A673 (cell line): ENCODE measurements around the gene NHEJ1. TPM values are rescaled to one million over a fixed set of nuclear protein-coding genes. Genes with fewer than 3 reads are reported as not detected.

ENCODE experiments used
- BruUV-seq: library from RNA; stranded (reverse); fragments of 400-500 nt; replicated peaks from 2 replicates; lab custom pipeline; 2021; lab: Mats Ljungman, UMichigan
- CTCF ChIA-PET: fragments of 300-600 bp; sonication (Branson Sonifier 250); formaldehyde crosslinking; loops from one replicate; lab custom pipeline; 2022; ENCODE audit warnings: antibody characterized with exemption; lab: Charles Lee
- POLR2A ChIA-PET: fragments of 300-600 bp; sonication (Branson Sonifier 250); formaldehyde crosslinking; loops from one replicate; lab custom pipeline; 2022; ENCODE audit warnings: antibody characterized with exemption; ENCODE audit not compliant: low non-redundant PET; lab: Charles Lee
- DNase-seq: peaks from one replicate; pipeline ENCODE4 v3.0.0-alpha.2; 2015; ENCODE audit warnings: low spot score
- H3K27ac ChIP-seq: fragments of 200-600 bp; sonication (generic); 2 replicates; pipeline ENCODE4 v1.5.1; 2016; ENCODE audit warnings: mixed run types, low read depth, mild to moderate bottlenecking, mixed read lengths, antibody characterized with exemption, low read length; ENCODE audit not compliant: poor library complexity, severe bottlenecking
- H3K27me3 ChIP-seq: fragments of 200-600 bp; sonication (generic); replicated peaks from 2 replicates; pipeline ENCODE4 v1.6.1; 2017; ENCODE audit warnings: mixed run types, low read depth, mild to moderate bottlenecking, mixed read lengths, antibody characterized with exemption, low read length; ENCODE audit not compliant: insufficient read depth, poor library complexity
- H3K36me3 ChIP-seq: fragments of 200-600 bp; sonication (generic); 2 replicates; pipeline ENCODE4 v1.6.1; 2016; ENCODE audit warnings: mixed run types, mild to moderate bottlenecking, mixed read lengths, antibody characterized with exemption, low read length; ENCODE audit not compliant: insufficient read depth, poor library complexity, severe bottlenecking
- H3K4me1 ChIP-seq: fragments of 200-600 bp; sonication (generic); 2 replicates; pipeline ENCODE4 v1.6.1; 2017; ENCODE audit warnings: mixed run types, mild to moderate bottlenecking, mixed read lengths, antibody characterized with exemption, low read length; ENCODE audit not compliant: insufficient read depth, poor library complexity, severe bottlenecking
- H3K4me3 ChIP-seq: fragments of 200-600 bp; sonication (generic); 2 replicates; pipeline ENCODE4 v1.5.1; 2016; ENCODE audit warnings: low read depth, mixed run types, mild to moderate bottlenecking, mixed read lengths, low read length; ENCODE audit not compliant: poor library complexity, severe bottlenecking
- H3K9me3 ChIP-seq: fragments of 200-600 bp; sonication (generic); 2 replicates; pipeline ENCODE4 v1.6.1; 2016; ENCODE audit warnings: mixed run types, low read depth, mild to moderate bottlenecking, mixed read lengths, antibody characterized with exemption, low read length; ENCODE audit not compliant: poor library complexity, severe bottlenecking
- CTCF ChIP-seq: fragments of 300-800, 200-600 bp; sonication (generic); conservative IDR thresholded peaks from 2 replicates; pipeline ENCODE4 v1.5.1; 2017; ENCODE audit warnings: low read depth, mild to moderate bottlenecking, antibody characterized with exemption, low read length, moderate library complexity, mixed read lengths
- EZH2 ChIP-seq: fragments of 200-600 bp; sonication (generic); IDR thresholded peaks from 2 replicates; pipeline ENCODE4 v1.6.1; 2017; ENCODE audit warnings: borderline replicate concordance, low read depth, mild to moderate bottlenecking, mixed read lengths, antibody characterized with exemption, low read length; ENCODE audit not compliant: poor library complexity, severe bottlenecking
- intact Hi-C: fragments of 100-400 bp; cut with micrococcal nuclease; formaldehyde crosslinking; loops from one replicate; pipeline ENCODE4 v1.10.0; 2022; ENCODE audit not compliant: unreplicated experiment
- microRNA-seq: library from miRNA; unstranded; fragments of <30 nt; microRNA quantifications from one replicate; pipeline ENCODE4 v1.2.0, GENCODE V29; 2021
- total RNA-seq: library from RNA; stranded (reverse); gene quantifications from 2 replicates; pipeline ENCODE4 v1.2.3, GENCODE V29; 2021

NHEJ1 gene
- total RNA-seq, 1 experiment from 2014 or later: 18.0 TPM

GRCh38 chr2:219026946-219027345 is 133.7 kb downstream of the NHEJ1 start:
- H3K36me3 ChIP-seq: no peaks in the 10 kb centered on the region
- CTCF ChIA-PET: interaction anchor here (0.9 to 1.1 kb wide), 2 partner anchors 31 to 128 kb away, joined by 3 read pairs; no protein-coding TSS in a partner anchor
- H3K27ac ChIP-seq: no peak overlapping the region
- H3K4me1 ChIP-seq: no peaks in the 10 kb centered on the region
- no peaks in the 10 kb centered on the region for H3K27me3 ChIP-seq
- BruUV-seq: no TSS peak
- POLR2A ChIA-PET: interaction anchor here (0.5 kb wide), 1 partner anchor 42 kb away, joined by 10 read pairs; the partner anchor contains the start of gene FEV
- TF ChIP-seq CTCF (no peak), EZH2 (no peak)
- no peaks in the 10 kb centered on the region for H3K9me3 ChIP-seq
- no peak for DNase-seq
- intact Hi-C loops: no loop called here
- no peak overlapping the region for H3K4me3 ChIP-seq

DNA sequence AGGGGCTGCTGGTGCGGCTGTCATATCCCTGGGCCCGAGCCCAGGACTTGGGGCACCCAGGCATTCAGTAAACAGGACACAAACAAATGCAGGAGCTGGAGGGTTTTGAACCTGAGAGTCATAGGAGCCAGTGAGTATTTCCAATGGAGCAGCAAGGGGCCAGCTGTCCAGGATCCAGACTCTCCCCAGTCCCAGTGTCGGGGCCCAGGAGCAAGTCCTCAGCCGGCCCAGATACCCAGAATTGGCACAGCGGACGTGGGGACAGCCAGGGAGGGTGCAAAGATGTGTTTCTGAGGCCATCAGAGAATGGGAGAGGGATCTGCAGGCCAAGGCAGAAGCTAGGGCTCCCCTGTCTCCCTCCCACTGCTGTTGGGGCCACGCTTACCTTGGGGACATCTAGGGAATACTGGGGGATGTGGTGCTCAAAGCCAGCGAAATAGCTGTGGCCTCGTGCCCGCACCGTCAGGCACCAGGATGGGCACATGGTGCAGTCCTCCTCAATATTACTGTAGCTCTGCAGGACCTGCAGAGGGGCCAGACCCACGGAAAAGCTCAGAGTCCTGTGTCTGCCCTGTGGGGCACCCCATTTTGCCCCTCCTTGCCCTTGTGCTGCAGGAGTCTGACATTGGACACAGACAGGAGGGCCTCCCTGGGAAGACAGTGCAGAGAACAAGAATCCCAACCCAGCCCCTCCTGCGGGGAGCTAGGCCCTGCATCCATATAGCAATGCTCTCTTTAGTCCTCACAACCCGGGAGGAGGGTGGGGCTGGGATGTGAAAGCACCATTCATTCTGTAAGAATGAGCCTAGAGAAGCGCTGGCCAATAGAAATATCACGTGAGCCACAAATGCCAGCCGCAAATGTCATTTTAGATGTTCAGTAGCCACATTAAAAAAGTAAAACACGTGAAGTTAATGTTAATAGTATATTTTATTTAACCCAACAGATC is 134.7 kb downstream of the NHEJ1 start:
- no TSS peak for BruUV-seq
- Histone ChIP-seq H3K4me1 (no peaks in the 10 kb centered on the region), H3K36me3 (no peaks in the 10 kb centered on the region), H3K27ac (no peak overlapping the region), H3K4me3 (no peak overlapping the region), H3K27me3 (no peaks in the 10 kb centered on the region), H3K9me3 (no peaks in the 10 kb centered on the region)
- intact Hi-C loops: no loop called here
- TF ChIP-seq EZH2 (no peak), CTCF (no peak)
- CTCF ChIA-PET: no interaction called here
- DNase-seq: no peak
- POLR2A ChIA-PET: no interaction called here

Small RNA genes lying within 50 kb of the gene (microRNA-seq; reads per million reads assigned to microRNA genes)
- gene MIR3131: 4.3 reads per million, percentile 13 among the genes with 10 or more reads in this experiment

Other genes starting within 250 kb of the NHEJ1 start
- gene CDK5R2, start 201.1 kb downstream of the NHEJ1 start, total RNA-seq: 0.37 and 0.44 TPM in 2 replicates
- gene FEV, start 175.6 kb downstream of the NHEJ1 start, total RNA-seq: 8.0 and 12.6 TPM in 2 replicates
- gene CRYBA2, start 167.4 kb downstream of the NHEJ1 start, total RNA-seq: 1.1 and 1.3 TPM in 2 replicates
- gene CFAP65, start 119.3 kb downstream of the NHEJ1 start, total RNA-seq: 0.13 and 0.83 TPM in 2 replicates
- gene IHH, start 99.9 kb downstream of the NHEJ1 start, total RNA-seq: 0.15 TPM in 2 replicates
- gene SLC23A3, start 9.2 kb upstream of the NHEJ1 start, total RNA-seq: 1.9 and 2.2 TPM in 2 replicates
- 38.0 and 40.3 TPM in 2 replicates for gene CNPPD1, start 16.1 kb upstream of the NHEJ1 start, total RNA-seq
- 53.1 and 59.0 TPM in 2 replicates for gene RETREG2, start 17.5 kb upstream of the NHEJ1 start, total RNA-seq
- 20.0 and 23.7 TPM in 2 replicates for gene ZFAND2B, start 46.0 kb upstream of the NHEJ1 start, total RNA-seq
- gene ABCB6, start 58.1 kb upstream of the NHEJ1 start, total RNA-seq: 87.7 and 101 TPM in 2 replicates
- gene ATG9A, start 68.8 kb upstream of the NHEJ1 start, total RNA-seq: 50.0 and 55.6 TPM in 2 replicates
- gene ANKZF1, start 69.0 kb upstream of the NHEJ1 start, total RNA-seq: 30.6 and 39.1 TPM in 2 replicates
- 6.9 and 8.4 TPM in 2 replicates for gene GLB1L, start 84.6 kb upstream of the NHEJ1 start, total RNA-seq
- gene STK16, start 84.7 kb upstream of the NHEJ1 start, total RNA-seq: 22.0 and 27.6 TPM in 2 replicates
- not detected in 2 replicates for gene TUBA4B, start 92.4 kb upstream of the NHEJ1 start, total RNA-seq
- 62.9 and 68.0 TPM in 2 replicates for gene TUBA4A, start 93.1 kb upstream of the NHEJ1 start, total RNA-seq
- gene DNAJB2, start 118.6 kb upstream of the NHEJ1 start, total RNA-seq: 24.4 and 24.6 TPM in 2 replicates
- 0.30 TPM in 1 of 2 replicates, not detected in the other for gene PTPRN, start 148.6 kb upstream of the NHEJ1 start, total RNA-seq
- gene RESP18, start 171.9 kb upstream of the NHEJ1 start, total RNA-seq: not detected in 2 replicates
- 69.2 and 83.0 TPM in 2 replicates for gene DNPEP, start 227.1 kb upstream of the NHEJ1 start, total RNA-seq